Measurements from ENCODE around the gene NLE1. TPM values are rescaled to one million over a fixed set of nuclear protein-coding genes. Genes with fewer than 3 reads are reported as not detected.
"Not testable (repeated sequence)": the region's sequence is repeated elsewhere in the genome, so short reads cannot be mapped to it uniquely, and the experiment has no call there.

NLE1 gene
- total RNA-seq: 7.1 TPM

DNA sequence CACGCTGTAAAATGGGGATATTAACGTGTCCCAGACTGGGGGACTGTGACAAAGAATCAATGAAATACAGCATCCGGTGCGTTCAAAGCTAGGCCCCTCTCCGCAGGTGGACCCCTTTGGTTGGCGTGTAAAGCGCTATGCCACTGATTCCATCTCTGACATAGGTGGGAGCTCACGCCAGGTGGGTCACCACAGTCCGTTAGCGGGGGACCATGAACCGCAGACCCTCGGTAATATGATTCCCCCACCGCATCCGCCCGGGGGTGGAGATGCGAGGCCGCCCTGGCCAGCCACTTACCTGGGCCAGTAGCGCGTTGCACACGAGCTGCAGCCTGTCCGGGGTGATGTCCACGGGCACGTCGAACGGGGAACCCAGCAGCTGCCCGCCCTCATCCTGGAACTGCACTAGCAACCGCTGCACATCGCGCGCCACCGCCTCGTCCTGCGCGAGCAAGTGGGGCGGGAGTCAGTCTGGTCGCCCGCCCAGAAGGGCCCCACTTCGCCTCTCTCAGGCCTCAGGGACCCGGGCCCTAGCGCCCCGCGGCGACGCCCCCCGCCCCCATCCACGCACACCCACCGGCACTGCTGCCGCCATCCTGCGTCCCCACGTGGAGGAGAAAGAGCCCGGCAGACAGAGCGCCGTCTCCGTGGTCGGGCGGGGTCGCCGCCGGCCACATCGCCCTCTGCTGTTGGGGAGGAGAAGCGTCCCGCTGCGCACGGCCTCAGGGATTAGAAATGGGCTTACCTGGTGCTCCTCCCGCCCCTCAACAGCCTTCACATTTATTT, at the start of gene NLE1:
NLE1 (minus strand) TSS at position 623 of the 786 bp plus-strand sequence; CDS start at position 595, 28 bp downstream.
- DNase-seq (ENCODE audit: low spot score): peak; percentile 75

DNA sequence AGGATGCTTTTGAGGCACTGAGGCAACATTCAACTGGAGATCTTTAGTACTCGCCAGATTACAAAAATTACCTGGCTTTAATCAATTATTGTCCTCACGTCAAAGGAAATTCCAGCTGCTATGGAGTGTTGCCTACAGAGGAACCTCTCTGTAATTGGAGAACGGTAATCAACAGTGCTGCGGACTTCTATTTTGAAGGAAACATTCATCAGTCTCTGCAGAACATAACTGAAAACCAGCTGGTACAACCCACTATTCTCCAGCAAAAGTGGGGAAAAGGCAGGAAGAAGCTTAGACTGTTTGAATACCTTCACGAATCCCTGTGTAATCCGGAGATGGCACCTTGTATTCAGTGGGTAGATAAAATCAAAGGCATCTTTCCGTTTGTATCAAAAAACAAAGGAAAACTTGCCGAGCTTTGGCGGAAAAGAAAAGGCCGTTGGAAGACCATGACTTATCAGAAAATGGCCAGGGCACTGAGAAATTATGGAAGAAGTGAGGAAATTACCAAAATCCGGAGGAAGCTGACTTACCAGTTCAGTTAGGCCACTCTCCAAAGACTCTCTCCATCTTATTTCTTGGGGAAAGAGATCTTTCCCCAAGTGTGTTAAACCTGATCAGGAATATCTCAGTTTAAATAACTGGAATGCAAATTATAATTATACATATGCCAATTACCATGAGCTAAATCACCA, 49.0 kb upstream of the NLE1 start:
- DNase-seq (ENCODE audit: low spot score): no peak

DNA sequence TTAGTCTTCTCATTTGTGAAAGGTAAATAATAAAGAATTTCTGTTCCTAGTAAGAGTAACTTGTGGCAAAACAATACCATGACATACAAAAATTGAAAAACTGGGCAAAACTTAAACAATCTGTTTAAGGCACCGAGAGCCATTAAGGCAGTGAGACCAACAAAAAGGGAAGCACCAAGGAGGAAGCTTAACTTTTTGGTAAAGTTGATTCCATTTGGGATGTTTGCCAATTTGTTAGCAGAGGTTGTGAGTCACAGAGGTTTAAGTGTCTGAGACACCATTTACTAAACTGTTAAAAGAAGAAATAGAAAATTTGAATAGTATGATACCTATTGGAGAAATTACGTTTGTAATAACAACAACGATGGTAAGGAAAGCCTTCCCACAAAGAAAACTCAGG, 47.2 kb upstream of the NLE1 start:
- no peak for DNase-seq (ENCODE audit: low spot score)

DNA sequence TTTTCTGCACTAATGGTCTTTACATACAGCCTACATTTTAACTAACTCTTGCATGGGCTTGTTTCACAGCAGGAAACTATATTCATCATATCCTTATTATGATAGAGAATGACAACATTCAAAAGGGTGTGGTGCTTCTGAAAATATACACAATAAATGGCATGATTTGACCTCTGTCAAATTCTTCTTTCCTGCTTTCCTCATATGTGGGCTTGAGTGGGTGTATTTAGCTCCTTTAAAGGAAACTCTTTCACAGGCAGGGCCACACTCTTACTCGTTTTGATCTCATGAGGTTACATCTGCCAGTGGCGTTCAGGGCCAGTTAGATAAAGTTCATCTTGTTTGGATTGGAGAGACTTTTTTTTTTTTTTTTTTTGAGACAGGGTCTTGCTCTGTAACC, 46.0 kb upstream of the NLE1 start:
- no peak for DNase-seq (ENCODE audit: low spot score)

DNA sequence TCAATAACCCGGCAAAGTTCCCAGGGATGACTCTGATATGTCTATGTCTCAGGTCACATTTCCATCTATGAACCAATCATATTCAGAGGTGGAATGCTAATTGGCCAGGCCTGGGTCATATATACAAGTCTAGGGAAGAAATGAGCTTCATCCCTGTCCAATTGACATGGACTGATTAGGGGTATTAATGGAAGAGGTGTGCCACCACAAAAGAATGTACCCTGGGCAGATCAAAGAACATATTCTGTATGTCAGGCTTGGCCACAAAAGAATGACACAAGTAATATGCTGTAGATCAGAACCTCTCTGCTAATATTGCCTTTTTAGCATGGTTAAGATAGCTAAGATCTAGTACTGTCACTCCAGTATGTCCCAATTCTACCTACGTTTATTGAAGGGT, 45.4 kb upstream of the NLE1 start:
- DNase-seq (ENCODE audit: low spot score): no peak

DNA sequence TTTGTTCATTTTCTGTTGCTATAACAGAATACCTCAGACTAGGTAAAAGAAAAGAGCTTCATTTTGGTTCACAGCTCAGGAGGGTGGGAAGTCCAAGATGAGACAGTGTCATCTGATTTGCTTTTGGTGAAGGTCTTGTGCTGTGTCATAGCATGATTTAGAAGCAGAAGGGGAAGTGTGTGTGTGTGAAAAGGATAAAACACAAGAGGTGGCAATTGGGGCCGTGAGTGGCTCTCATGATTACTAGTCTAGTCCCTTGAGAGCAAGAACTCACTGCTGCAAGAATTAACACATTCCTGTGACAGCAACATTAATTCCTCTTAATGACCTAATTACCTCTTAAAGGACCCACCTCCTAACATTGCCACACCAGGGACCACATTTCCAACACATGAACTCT, 43.7 kb upstream of the NLE1 start:
- DNase-seq (ENCODE audit: low spot score): no peak

DNA sequence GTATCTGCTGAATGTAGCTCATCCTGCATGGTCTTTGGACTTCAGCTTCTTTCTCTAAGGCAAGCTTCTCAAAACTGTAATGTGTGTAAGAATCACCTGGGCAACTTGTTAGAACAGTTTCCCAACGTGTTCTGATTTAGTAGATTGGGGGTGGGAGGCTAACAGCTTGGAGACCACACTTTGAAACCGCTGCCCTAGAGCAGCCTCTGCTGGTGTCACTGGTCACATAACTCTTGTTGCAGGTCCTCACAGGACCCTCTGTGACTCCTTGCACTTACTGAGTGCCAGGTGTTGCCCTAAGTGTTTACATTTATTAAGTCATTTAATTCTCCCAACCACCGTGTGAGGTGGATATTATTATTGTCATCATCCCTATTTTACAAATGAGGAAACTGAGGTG, 42.2 kb upstream of the NLE1 start:
- DNase-seq (ENCODE audit: low spot score): no peak

DNA sequence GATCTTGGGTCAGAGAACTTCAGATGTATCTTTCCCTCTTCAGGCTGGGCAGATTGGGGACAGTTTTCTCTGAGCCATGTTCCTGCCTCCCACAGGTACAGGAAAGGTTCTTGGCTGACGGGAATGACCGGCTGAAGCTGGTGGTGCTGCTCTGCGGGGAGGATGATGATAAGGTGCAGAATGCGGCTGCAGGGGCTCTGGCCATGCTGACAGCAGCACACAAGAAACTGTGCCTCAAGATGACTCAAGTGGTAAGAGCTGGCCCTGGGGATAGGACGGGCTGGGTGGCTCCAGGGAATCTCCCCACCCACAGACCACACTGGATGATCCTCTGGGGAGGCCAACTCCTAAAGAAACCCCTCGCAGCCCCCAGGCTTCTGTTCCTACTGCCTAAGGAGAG, 41.2 kb upstream of the NLE1 start:
- DNase-seq (ENCODE audit: low spot score): no peak

DNA sequence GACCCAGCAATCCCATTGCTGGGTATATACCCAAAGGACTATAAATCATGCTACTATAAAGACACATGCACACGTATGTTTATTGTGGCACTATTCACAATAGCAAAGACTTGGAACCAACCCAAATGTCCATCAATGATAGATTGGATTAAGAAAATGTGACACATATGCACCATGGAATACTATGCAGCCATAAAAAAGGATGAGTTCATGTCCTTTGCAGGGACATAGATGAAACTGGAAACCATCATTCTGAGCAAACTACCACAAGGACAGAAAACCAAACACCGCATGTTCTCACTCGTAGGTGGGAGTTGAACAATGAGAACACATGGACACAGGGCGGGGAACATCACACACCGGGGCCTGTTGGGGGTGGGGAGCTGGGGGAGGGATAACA, 37.3 kb upstream of the NLE1 start:
- not testable (repeated sequence) for DNase-seq (ENCODE audit: low spot score)

DNA sequence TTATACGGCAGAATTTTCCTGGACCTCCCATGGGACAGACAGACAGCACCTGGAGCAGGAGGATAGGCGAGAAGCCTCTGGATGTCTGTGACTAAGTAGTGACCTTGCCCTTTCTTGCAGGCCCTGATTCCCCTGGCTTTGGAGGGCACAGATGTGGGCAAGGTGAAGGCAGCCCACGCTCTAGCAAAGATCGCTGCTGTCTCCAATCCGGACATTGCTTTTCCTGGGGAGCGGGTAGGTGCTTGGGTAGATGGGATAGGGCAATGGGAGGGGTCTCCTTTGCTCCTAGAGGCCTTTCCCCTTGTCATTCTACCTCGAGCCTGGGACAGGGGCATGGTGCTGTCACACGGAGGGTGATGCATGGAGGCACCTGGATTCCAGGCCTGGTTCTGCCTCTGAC, 34.8 kb upstream of the NLE1 start:
- no peak for DNase-seq (ENCODE audit: low spot score)

DNA sequence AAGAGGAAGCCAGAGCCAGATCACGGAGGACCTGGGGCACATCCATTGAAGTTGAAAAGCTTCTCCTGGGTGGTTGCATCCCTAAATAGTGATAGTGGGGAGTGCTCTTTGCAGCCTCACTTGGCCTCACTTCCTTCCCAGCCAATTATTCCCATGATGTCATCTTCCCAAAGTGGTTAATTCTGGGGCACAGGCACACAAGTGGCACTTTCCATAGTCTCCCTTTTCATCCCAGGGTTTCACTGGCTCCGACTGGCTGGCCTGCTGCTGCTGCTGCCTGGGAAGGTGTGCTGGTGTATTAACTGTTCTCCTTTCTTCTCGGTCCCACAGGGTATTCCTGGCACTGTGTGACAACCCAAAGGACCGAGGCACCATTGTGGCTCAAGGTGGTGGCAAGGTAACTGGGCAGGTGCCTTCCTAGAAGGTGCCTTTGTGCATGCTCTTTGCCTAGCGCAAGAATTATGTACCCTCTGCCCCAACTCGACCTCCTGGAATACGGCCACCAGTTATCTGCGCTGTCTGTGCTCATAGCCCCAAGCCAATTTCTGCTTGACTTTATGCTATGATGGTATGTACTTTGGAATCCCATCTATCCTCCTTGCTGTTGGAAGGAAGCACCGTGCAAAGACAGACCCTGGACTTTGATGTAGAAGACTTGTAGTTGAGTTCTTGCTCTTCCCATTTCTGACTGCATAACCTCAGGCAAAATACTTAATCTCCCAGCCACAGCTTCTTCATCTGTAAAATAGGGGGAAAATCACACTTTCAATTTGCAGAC, 33.7 kb upstream of the NLE1 start:
- no peak for DNase-seq (ENCODE audit: low spot score)

DNA sequence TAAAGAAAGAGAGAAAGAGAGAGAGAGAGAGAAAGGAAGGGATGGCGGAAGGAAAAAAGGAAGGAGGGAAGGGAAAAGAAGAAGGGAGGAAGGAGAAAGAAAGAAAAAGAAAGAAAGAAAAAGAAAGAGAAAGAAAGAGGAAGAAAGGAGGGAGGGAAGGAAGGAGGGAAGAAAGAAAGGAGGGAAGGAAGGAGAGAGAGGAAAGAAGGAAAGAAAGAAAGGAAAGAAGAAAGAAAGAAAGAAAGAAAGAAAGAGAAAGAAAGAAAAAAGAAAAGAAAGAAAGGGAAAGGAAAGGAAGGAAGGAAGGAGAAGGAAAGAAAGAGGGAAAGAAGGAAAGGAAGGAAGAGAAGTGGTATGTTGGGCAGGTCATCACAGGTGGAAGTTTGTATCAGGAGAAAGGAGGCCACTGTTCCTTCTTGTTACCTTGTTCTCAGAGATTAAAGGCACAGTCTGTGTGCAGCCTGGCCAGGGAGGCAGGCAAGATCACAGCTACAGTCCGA, 32.8 kb upstream of the NLE1 start:
- no peak for DNase-seq (ENCODE audit: low spot score)

DNA sequence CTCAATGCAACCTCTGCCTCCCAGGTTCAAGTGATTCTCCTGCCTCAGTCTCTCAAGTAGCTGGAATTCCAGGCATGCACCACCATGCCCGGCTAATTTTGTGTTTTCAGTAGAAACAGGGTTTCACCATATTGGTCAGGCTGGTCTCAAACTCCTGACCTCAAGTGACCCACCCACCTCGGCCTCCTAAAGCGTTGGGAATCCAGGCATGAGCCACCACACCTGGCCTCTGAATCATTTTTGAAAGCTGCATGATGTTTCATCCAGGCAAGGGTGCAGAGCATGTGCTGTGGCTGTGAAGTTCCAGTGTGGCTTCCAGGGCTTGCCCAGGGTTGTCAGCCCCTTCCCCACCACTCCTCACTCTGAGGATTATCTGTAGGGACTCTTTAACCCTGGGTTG, 30.2 kb upstream of the NLE1 start:
- not testable (repeated sequence) for DNase-seq (ENCODE audit: low spot score)

DNA sequence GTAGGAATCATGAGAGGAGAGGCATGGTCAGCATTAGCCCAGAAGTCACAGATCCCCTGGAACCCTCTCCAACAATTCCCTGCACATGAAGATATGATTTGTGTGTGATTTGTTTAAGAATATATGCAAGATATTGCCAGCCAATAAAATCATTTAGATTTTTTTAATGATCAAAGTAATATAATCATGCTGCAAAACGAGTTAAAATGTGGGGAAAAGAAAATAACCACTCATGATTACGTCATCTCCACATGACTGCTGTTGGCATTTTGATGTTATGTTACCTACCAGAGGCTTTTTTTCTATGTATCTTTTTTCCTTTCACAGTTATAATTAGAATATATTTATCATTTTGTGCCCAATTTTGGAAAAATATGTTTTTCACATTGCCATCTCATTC, 29.7 kb upstream of the NLE1 start:
- no peak for DNase-seq (ENCODE audit: low spot score)

DNA sequence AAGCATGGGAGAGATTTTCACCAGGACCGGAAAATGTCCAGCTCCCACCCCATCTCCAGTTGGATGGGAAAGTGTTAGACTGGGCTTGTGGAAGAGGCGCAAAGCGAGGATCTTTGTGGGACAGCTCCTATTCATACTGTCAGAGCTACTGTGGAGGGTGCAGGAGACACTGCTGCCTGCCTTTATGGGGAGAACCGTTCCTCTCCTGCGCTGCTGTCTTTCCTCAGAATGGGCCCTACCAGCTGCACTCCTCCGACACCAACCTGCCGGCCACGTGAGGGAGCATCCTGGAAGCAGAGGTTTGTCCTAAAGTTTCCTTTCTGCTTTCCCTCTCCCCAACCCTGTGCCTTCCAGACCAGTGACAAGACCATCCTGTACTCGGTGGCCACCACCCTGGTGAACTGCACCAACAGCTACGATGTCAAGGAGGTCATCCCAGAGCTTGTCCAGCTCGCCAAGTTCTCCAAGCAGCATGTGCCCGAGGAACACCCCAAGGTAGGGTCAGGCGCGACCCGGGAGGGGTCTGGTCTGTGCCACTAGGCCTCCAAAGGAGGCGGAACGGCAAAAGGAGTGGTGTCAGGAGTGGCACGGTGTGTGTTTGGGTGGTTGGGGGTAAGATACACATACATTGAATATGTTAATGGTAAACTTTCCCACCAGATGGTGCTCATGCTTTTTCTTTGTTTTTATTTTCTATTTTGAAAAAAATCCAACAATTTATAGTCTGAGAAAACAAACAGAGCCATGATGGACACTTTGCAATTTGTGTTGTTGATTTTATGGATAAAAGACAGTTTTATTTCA, 29.1 kb upstream of the NLE1 start:
- no peak for DNase-seq (ENCODE audit: low spot score)

DNA sequence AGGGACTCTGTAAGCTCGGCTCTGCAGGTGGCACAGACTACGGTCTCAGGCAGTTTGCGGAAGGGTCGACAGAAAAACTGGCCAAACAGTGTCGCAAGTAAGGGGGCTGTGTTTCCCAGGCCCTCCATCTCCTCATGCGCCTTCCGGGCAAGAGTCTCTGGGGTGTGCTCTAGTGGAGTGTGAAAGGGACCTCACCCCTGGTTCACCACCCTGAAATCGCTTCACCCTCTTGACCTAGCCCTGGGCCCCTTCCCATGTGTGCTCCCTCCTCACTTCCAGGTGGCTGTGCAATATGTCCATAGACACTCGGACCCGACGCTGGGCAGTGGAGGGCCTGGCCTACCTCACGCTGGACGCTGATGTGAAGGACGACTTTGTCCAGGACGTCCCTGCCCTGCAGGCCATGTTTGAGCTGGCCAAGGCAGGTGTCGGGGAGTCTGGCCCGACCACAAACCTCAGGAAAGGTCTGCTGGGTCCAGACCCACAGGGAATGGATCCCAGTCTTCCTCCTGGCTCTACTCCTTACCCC, 27.8 kb upstream of the NLE1 start:
- DNase-seq (ENCODE audit: low spot score): no peak

DNA sequence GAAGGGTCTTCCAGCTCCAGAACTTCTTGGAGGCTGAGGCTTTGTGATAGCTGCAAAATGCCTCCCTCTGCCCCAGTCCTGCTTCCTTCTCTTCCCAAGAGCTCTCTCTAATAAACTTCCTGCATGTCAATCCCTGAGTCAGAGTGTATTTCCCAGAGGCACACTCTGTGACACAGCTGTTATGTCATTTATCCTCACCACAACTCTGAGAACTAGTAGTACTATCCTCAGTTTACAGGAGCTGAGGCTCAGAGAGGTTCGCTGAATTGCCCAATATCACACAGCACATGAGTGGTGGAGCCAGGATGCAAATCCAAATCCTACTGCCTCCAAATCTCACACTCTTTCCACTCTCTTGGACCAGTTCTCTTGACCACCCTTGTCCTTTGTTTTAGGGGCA, 25.6 kb upstream of the NLE1 start:
- no peak for DNase-seq (ENCODE audit: low spot score)

DNA sequence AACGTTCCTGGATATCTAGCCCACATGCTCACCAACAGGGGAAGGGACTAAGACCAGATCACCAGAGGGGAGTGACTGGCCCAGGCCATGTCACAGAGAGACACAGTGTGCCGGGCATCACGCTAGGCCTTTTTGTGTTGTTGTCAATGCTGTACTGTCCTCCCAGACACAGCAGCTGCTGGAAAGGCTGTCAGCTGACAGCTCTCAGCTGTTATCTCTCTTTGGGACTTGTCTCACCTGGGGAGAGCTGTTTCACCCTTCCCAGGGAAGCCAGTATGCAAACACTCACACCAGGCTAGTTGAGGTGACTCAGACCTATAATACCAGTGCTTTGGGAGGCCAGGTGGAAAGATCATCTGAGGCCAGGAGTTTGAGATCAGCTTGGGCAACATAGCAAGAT, 24.9 kb upstream of the NLE1 start:
- no peak for DNase-seq (ENCODE audit: low spot score)

DNA sequence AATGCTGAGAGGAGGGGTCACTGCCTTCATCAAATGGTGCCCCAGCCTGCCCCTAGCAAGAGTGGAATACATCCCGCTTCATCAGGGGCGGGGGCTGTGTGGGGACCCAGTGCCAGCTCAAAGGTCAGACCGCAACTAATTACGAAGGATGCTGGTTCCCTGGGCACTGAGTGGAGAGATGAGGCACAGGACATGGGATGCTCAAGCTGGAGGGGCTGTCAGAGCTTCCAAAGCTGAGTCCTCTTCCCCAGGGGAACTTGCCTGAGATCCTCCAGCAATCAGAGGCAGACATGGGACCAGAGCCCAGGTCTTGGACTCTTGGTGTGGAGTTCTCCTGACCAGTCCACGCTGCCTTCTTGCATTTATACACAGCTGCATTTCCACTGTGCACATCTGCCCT, 24.4 kb upstream of the NLE1 start:
- DNase-seq (ENCODE audit: low spot score): no peak

DNA sequence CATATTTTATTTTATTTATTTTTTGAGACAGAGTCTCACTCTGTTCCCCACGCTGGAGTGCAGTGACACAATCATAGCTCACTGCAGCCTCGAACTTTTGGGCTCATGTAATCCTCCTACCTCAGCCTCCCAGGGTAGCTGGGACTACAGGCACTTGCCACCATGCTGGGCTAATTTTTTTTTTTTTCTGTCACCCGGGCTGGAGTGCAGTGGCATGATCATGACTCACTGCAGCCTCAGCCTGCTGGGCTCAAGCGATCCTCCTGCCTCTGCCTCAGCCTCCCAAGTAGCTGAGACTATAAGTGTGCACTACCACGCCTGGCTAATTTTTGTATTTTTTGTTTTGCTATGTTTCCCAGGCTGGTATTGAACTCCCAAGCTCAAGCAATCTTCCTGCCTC, 22.6 kb upstream of the NLE1 start:
- no peak for DNase-seq (ENCODE audit: low spot score)

DNA sequence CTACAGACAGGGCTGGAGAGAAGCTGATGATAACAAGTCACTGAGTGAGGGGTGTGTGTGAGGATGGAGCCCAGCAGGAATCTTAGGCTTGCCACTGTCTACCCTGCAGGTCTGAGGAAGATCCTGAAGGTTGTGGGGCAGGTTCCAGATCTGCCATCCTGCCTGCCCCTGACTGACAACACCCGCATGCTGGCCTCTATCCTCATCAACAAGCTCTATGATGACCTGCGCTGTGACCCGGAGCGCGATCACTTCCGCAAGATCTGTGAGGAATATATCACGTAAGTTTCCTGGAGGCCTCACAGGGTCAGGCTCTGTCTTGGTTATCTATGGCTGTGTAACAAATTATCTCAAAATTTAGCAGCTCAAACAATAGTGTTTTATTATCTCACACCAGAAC, 21.8 kb upstream of the NLE1 start:
- DNase-seq (ENCODE audit: low spot score): no peak
